Dedifferentiated amniotic fluid mesenchymal stem cell (primary cell): ENCODE results near the gene TMPRSS3.

Experiments
- DNase-seq: peaks from one replicate; pipeline ENCODE4 v3.0.0-alpha.2; 2016; ENCODE audit errors: extremely low spot score

Gene TMPRSS3

DNA sequence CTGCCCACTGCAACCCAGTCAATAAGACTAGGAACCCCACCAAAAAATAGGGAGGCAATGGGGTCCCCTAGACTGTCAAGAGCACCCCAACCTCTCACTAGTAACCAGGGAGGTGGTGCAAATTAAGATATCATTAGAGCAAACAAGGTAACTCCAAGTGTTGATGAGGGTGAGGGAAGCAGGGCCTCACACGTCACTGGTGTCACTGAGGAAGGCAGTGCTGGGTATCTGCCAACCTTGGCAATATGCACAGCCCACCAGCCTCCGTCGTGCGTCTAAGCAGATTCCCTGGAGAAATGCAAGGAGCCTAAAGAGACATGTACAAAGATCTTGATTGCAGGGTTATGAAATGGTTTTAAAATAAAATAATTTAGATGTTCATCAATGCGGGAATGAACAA, 11.6 kb upstream of the TMPRSS3 start:
- DNase-seq = no peak

DNA sequence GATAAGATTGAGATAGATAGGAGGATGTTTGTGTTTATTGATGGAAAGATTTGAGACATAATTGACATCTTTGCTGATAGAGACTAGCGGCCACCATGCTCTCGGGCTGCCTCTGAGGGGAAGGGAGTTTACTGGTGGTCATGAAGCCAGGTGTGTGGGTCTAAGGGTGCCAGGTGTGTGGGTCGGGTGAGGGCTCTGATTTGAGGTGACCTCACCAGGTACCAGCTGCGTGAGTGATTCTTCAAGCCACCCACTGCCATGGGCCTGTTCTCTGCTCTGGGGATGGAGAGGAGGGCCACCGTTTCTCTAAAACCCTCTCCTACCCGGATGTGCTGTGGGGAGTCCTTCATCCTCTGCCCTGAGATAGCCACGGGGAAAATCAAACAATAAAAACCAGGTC, 11.0 kb upstream of the TMPRSS3 start:
- no peak for DNase-seq

DNA sequence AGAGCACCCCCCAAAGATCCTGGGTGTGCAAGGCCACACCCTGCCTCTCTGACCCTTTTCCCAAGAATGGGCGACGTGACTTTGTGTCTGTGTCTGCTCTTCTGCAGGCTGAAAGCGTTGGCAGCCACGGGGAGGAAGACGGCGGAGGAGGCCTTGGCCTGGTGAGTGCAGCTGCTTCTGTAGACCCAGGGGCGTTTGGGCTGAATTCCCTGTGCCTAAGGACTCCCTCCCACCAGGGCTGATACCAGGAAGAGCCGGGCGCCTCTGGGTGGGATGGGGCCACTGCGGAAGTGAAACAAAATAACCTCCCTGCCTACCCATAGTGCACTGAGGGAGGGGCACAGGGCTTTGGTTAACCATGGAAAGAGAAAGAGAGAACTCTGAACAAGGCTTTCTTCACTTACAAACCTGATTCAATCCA, 10.4 kb upstream of the TMPRSS3 start:
- no peak for DNase-seq

DNA sequence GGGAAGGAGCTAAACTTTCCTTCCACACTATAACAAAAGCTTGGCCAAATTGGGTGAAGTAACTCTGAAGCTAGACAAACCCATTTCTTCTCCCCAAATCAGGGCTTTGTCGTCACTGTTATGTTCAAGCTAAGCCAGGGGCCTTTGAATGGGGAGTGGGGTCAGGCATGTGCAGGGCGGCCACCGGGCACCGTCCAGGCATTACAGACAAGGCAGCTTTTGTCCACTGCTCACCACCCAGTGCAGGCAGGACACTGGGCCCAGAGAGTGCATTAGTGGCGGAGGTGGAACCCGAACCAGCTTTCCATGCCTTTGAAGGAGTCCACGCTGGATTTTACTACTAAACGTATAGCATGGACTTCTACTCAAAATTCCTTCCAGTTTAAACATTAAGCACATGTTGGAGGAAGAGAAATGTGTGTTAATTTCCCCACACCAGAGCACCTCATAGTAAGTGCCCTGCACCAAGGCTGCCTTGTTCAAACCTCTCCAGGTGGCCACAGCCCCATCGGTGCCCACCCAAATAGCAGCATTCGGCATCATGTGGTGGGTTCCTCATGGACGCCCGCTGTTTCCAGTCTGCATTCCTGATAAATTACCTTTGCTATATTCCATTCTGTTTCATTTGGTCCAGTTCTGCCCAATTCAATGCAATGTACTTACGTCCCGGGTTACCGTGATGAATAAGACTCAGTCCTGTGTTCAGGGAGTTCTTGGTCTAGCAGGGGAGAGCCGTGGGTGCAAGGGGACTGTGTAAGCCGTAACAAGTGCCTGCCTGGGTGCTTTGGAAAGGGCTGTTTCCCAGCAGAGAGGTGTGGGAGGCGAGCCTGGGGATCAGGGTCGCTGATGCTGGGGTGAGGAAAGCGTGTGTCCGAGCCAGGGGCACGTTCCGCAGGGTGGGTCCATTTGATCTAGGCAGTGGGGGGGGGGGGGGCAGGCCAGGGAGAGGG, 9.5 kb upstream of the TMPRSS3 start:
- DNase-seq = no peak

DNA sequence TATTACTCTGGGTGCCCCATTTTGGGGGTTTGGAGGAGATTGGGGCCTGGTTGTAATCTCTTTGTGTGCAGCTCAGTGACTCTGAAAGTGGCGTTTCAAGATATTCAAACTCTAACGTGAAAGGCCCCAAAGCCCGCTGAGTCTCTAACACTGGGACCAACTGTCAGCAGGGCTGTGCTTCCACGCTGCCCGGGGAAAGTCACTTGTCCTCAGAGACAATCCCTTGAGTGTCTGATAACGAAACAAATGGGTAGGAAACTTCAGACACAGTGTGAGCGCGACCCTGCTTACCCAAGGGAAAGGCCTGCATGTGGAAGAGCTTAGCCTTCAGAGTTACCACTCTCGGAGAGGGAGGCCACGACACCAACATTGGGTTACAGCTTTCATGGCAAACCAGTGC, 8.7 kb upstream of the TMPRSS3 start:
- DNase-seq = no peak

DNA sequence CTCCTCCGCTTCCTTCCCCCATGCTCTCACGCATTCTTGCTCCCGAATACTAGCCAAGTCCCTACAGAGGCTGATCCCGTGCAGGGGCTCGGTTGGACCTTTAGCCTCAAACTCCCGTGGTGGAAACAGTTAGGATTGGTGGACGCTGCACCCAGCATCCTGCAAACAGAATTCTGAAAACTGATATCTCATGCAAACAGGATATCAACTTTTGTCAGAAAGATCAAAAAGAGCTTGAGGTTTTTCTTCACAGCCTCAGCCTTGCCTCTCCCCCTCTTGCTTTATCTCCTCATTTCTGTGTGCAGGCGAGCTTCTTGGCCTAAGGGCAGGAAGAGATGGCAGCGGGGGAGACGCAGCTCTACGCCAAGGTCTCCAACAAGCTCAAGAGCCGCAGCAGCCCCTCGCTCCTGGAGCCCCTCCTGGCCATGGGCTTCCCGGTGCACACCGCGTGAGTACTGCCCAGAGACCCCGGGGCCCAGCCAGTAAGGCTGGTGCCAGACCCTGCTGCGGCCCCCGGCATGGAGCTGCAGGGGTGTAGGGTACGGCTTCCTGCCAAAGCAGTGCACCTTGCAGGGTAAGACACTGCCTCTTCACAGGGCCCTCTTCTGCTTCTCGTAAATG, 7.9 kb upstream of the TMPRSS3 start, which contains the start of gene UBASH3A:
TSS of gene UBASH3A (plus strand) at position 292 of the 621 bp plus-strand sequence. CDS start at position 336, 44 bp downstream.
- DNase-seq = no peak

DNA sequence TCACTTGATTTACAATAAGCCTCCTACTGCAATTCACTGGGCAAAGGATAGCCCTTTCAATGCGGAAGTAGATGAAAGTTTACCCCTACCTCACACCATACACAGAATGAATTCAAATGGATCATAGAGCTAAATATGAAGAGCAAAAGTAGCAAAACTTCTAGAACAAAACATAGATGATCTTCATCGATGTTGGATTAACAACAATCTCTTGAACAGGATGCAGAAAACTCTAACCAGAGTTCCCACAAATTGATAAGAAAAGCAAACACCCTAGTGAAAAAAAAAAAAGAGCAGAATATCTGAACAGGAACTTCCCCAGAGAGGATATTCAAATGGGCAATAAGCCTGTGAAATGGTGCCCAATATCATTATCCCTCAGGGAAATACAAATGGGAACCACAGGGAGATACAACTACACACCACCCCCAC, 6.0 kb upstream of the TMPRSS3 start:
- DNase-seq = no peak

DNA sequence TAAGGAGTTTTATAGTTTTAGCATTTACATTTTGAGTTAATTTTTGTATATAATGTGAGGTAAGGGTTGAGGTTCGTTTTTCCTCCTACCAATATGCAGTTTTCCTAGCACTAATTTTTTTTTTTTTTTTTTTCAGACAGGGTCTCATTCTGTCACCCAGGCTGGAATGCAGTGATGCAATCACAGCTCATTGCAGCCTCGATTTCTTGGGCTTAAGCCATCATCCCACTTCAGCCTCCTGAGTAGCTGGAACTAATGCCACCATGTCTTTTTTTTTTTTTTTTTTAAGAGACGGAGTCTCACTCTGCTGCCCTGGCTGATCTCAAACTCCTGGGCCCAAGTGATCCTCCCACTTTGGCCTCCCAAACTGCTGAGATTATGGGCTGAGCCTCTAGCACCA, 5.3 kb upstream of the TMPRSS3 start:
- DNase-seq = no peak

DNA sequence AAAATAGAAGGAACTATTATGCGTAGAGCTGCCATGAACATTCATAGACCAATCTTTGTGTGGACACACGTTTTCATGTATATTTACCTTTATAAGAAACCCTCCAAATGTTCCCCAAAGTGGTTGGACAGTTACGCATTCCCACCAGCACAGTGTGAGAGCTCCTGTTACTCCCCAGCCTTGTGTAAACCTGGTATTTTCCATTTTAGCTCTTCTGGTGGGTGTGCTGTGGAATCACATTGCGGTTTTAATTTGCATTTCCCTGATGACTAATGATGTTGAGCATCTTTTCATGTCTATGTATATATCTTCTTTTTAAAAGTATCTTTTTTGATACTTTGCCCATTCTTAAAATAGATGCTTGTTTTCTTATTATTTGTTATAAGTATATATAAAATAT, 4.7 kb upstream of the TMPRSS3 start:
- no peak for DNase-seq

DNA sequence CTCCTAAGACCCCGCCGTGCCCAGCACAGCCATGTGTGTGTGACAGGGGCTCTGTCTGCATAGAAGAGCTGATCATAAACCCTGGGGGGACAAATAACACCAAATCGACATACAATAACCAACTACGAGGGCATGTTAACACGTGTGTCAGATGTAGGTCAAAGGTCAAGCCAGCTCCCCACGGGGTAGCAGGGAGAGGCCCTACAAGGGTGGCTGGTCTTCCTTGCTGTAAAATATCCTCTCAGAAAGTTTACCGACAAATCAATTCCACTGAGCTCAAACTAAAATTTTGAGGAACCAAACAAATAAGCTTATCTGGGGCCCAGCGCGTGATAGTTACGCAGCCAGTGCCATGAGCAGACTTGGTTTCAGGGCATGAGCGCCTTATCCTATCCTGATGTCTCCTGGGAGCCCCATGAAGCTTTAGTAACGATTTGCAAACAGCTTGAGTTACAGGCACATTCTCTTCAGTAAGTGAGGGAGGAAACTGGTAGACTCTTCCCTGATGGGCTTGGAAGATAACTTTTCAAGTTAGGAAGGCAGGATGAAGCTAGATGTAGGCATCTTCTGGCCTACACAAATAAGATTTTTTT, 2.7 kb upstream of the TMPRSS3 start:
- no peak for DNase-seq

DNA sequence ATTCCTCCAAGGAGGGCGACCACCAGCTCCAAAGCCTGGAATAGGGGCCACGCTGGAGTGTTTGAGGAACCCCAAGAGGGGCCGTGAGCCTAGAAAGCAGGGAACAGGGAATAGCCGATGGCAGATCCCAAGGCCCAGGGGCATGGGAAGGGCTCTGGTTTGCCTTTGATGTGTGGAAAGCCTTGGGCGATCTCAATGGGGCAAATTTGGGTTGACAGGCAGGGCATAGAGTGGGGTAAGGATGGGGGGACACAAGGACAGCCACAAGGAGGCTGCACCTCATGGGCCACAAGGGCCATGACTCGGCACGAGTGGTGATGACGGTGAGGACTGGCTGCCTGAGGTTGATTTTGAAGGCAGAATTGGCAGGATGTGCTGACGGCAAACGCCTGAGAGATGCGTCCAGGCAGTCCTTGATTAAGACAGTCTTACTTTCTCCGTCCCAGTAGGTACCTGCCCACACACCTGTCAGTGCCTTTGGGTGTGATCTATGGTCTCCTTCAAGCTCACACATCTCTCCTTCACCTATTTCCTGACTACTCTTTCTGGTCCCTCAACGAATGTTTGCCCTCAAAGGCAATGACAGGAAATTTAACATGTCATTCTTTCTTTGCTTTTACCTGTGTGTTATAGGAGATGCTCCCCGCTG, 2.0 kb upstream of the TMPRSS3 start:
- no peak for DNase-seq

DNA sequence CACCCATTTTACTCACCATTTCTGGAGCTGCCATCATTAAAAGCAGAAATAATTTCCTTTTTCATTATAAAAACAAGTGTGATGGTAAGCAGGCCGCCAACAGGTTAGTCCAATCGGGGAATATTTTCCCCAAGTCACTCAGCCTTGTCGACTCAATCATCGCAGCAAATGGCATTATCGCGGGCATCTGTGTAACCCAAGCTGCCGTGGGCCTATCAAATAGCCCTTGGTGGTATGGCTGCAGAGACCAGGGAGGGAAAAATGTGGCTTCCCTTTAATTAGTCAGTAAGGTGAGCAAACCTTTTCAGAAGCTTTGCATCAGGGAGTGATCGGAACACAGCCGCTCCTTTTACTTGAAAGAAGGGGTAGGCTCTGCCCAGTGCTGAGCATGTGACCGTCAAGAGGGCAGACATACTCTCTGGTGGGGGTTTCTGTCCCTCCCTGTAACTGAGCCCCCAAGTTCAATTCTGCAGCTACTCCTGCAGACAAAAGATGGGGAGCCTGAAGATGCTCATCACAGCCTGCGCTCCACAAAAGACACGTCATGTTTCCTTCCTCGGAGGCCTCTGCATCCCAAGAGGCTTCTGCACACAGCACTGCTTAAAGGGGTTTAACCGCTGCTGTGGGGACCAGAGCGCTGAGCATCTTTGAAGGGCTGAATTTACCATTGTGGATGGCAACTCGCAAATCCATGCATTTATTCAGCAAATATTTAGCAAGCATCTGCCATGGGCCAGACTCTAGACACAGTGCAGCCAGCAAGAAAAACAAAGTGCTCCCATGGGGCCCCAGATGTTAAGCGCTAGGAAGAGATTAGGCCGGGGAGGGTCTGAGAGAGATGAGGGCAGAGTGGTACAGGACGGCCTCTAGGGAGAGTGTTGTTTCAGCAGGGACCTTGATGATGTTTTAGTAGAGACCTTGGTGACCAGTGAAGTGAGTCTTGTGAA, 1.2 kb upstream of the TMPRSS3 start:
- DNase-seq = no peak

DNA sequence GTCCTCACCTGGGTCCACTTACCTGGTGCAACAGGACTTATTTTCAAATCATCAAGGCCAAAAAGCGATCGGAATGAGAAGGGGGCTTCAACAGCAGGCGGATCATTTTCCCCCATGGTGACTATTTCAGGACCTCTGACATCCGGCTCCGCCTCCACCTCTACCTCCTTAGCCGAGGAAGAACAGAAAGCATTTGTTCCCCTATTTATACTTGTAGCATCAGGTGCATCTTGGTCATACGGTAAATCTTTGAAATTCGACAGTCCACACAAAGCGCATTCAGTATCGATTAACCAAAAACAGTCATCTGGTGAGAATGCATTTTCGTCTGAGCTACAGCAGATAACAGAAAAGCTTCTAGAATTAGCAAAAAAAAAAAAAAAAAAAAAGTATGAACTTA, 550 bp downstream of the TMPRSS3 start:
- no peak for DNase-seq

DNA sequence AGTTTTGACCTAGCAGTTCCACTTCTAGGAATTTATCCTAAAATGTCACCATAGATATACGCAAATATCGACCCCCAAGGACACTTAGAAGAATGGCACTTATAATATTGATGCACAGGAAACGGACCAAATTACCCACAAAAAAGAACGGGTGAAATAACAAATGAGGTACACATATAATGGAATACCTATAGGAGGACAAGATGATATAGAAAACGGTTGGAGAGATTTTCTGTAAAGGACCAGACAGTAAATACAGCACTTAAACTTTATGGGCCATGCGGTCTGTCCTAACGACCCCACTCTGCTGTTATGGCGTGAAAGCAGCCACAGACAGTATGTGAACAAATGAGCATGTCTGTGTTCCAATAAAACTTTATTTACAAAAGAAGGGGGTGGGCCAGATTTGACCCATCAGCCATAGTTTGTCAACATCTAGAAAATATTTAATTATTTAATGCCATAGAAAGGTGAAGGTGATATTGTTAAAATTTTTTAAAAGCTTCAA, 2.4 kb downstream of the TMPRSS3 start:
- no peak for DNase-seq

DNA sequence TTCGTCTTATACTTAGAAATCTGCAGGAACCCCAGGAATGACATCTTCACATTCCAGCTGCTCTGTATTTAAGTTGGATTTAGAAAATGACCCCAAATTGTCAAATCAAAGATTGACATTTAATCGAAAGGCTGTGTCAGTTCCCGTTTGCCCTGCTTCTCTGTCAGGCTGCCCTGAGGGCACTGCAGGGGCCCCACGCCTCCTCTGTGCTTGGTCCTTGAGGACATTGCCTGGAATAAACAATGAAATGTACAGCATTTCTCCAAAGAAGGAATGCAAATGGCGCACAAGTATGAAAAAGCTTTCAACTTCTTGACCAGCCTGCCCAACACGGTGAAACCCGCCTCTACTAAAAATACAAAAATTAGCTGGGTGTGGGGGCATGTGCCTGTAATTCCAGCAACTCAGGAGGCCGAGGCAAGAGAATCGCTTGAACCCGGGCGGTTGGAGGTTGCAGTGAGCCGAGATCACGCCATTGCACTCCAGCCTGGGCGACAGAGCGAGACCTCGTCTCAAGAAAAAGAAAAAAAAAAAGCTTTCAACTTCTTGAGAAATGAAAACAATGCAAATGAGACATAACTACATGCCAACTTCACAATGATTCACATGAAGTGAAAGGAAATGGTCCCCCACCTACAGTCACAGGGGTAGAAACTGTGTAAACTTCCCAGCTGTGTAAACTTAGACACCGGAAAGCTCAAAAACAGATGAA, 3.0 kb downstream of the TMPRSS3 start:
- no peak for DNase-seq

DNA sequence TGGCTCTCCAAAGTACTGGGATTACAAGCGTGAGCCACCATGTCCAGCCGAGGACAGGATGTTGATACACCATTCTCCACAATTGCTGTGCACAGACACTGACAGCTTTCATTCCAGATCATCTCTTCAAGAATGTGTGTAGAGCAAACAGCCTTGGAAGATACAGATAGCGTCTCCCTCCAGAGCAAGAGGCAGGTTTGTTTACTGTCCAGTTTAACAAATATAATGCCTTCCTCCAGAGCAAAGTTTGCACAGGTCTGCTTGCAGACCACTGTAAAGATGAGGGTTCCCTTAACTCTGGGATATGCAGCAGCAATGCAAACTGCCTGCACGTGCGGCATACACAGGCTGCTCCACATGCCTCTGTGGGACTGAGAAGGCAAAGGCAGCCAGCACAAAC, 4.6 kb downstream of the TMPRSS3 start:
- DNase-seq = no peak

DNA sequence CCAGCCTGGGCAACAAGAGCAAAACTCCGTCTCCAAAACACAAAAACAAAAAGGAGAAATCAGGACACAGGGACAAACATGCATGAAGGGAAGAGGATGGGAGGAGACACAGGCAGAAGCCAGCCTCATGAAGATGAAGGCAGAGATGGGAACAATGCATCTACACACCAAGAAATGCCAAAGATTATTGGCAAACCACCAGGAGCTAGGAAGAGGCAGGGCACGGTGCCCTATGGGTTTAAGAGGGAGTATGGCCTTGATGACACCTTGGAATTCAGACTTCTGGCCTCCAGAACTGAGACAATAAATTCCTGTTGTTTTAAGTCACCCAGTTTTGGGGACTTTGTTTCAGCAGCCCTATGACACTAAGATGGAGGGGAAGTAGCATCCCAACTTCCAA, 5.2 kb downstream of the TMPRSS3 start:
- DNase-seq = no peak

DNA sequence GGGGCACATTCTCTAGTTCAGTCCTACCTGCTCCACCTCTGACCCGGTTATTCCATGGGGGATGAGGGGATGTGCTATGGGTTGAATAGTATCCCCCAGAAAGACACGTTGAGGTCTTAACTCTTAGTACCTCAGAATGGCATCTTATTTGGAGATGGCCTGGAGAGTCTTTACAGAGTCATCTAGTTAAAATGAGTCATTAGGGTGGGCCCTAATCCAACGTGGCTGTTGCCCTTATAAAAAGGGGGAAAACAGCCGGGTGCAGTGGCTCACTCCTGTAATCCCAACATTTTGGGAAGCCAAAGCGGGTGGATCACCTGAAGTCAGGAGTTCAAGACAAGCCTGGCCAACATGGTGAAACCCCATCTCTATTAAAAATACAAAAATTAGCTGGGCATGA, 5.7 kb downstream of the TMPRSS3 start:
- no peak for DNase-seq

DNA sequence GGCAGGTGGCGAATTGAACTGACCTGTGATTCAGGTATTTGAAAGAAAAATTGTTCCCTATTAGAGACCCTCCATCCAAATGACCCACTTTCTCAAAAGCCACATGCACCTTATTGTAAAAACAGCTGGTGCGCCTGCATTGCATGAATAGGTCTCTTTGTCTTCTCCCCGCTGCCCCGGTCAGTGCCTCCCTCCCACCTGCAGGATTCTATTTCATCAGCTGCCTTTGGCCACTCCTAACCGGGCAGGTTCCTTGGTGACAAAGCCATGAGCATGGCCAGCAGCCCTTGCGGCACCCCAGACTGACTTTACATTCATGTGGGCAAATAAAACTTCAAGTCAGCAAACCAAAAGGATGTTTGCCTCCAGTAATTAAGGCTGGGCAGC, 6.4 kb downstream of the TMPRSS3 start:
- no peak for DNase-seq

DNA sequence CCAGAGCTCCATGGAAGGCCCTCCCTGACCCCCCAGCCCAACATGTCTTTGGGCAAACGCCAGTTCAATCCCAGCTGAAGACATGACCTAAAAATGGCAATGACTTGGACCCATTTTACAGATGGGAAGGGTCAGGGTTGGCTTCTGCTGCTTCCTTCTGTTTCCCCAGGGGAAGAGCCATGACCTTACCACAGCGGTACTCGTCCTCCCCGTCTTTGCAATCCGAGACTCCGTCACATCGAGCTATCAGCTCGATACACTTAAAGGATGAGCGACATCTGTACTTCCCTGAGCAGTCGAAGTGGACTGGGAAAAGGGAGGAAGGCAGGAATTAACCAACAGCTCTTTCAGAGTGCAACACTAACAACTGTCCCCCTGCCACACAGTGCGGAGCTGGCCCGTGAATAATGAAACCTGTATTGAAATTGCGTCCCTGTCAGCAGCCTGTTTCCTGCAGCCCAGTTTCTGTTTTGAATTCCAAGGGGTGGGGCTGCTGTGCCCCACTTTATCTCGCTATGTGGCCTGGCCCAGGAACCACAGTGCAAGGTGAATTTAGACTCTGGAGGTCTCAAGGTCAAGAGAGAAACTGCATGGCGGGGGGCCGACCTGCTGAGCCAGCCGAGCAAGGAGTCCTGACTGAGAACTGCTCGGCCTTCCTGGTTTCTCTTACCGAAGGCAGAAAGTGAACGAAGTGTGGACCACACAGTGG, 7.0 kb downstream of the TMPRSS3 start:
- DNase-seq = no peak
